ENCODE data around the gene ZNF44.

The ZNF44 gene

DNA sequence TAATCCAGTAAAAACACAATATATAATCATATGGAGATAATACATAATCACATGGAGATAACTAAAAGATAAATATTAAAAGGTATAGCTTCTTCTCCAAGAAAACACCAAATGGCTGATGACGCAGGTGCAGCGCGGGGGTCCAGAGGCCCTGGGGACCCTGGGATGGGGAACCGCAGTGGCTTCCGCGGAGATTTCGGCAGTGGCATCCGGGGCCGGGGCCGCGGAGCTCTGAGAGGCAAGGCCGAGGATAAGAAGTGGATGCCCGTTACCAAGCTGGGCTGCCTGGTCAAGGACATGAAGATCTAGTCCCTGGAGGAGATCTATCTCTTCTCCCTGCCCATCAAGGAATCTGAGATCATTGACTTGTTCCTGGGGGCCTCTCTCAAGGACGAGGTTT is 10.5 kb downstream of the ZNF44 start:
- no peak overlapping the region for H3K4me2 ChIP-seq
- no peaks in the 10 kb centered on the region for H3K27me3 ChIP-seq (ENCODE audit: insufficient read depth, low read depth)
- H3K27ac ChIP-seq = no peak overlapping the region
- TF ChIP-seq, protein P1, sequence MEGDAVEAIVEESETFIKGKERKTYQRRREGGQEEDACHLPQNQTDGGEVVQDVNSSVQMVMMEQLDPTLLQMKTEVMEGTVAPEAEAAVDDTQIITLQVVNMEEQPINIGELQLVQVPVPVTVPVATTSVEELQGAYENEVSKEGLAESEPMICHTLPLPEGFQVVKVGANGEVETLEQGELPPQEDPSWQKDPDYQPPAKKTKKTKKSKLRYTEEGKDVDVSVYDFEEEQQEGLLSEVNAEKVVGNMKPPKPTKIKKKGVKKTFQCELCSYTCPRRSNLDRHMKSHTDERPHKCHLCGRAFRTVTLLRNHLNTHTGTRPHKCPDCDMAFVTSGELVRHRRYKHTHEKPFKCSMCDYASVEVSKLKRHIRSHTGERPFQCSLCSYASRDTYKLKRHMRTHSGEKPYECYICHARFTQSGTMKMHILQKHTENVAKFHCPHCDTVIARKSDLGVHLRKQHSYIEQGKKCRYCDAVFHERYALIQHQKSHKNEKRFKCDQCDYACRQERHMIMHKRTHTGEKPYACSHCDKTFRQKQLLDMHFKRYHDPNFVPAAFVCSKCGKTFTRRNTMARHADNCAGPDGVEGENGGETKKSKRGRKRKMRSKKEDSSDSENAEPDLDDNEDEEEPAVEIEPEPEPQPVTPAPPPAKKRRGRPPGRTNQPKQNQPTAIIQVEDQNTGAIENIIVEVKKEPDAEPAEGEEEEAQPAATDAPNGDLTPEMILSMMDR (conservative IDR thresholded peaks at IDR 0.05; ENCODE audit: low read depth, low read length) = no peak
- no peaks in the 10 kb centered on the region for H3K36me3 ChIP-seq (ENCODE audit: insufficient read depth)
- H3K4me1 ChIP-seq (ENCODE audit: low read depth, poor library complexity, severe bottlenecking) = no peaks in the 10 kb centered on the region
- H3K4me3 ChIP-seq (IDR thresholded peaks at IDR 0.05; ENCODE audit: insufficient read depth, low read depth, low read length) = no peak overlapping the region
- H2AFZ ChIP-seq (ENCODE audit: low read depth) = no peak overlapping the region
- H3K79me2 ChIP-seq (ENCODE audit: insufficient read depth, low read depth) = no peaks in the 10 kb centered on the region; the same call in 1 of the 2 replicates
- no peaks in the 10 kb centered on the region for H4K20me1 ChIP-seq (ENCODE audit: insufficient read depth)
- no peak overlapping the region for H3K9ac ChIP-seq

GRCh38 chr19:12278713-12279112 is 16.0 kb downstream of the ZNF44 start:
- Histone ChIP-seq H3K79me2 (ENCODE audit: insufficient read depth, low read depth) (no peaks in the 10 kb centered on the region), H2AFZ (ENCODE audit: low read depth) (no peak overlapping the region), H3K27ac (no peak overlapping the region), H3K4me2 (no peak overlapping the region), H3K9ac (no peak overlapping the region), H3K4me3 (IDR thresholded peaks at IDR 0.05; ENCODE audit: insufficient read depth, low read depth, low read length) (no peak overlapping the region), H4K20me1 (ENCODE audit: insufficient read depth) (no peaks in the 10 kb centered on the region), H3K4me1 (ENCODE audit: low read depth, poor library complexity, severe bottlenecking) (no peaks in the 10 kb centered on the region), H3K36me3 (ENCODE audit: insufficient read depth) (no peaks in the 10 kb centered on the region), H3K27me3 (ENCODE audit: insufficient read depth, low read depth) (no peaks in the 10 kb centered on the region)
- TF ChIP-seq, protein P1 (conservative IDR thresholded peaks at IDR 0.05; ENCODE audit: low read depth, low read length) = no peak

DNA sequence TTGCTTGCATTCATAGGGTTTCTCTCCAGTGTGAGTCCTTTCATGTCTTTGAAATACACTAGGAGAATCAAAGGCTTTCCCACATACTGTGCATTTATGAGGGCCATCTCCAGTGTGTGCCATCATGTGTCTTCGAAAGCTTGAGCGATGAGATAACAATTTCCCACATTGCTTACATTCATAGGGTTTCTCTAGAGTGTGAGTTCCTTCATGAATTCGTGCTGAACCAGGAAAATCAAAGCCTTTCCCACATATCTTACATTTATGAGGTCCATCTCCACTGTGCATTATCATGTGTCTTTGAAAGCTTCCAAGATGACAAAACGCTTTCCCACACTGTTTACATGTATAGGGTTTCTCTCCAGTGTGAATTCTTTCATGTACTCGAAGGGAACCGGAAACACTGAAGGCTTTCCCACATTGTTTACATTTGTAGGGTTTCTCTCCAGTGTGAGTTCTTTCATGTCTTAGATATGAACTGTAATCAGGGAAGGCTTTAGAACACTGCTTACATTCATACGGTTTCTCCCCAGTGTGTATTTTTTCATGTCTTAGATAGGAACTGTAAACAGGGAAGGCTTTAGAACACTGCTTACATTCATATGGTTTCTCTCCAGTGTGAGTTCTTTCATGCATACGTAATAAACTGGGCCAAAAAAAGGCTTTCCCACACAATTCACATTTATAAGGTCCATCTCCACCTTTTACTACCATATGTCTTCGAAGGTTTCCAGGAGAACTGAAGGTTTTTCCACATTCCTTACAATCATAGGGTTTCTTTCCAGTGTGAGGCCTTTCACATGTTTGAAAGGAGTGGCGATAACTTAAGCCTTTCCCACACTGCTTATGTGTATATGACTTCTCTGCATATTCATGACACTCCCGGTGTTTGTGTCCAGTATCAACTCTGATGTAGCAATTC is 21.4 kb downstream of the ZNF44 start:
- H3K4me3 ChIP-seq (IDR thresholded peaks at IDR 0.05; ENCODE audit: insufficient read depth, low read depth, low read length) = no peak overlapping the region
- TF ChIP-seq, protein P1 (conservative IDR thresholded peaks at IDR 0.05; ENCODE audit: low read depth, low read length) = no peak
- no peak overlapping the region for H2AFZ ChIP-seq (ENCODE audit: low read depth)
- no peak overlapping the region for H3K4me2 ChIP-seq
- H4K20me1 ChIP-seq (ENCODE audit: insufficient read depth) = no peaks in the 10 kb centered on the region
- no peaks in the 10 kb centered on the region for H3K36me3 ChIP-seq (ENCODE audit: insufficient read depth)
- no peaks in the 10 kb centered on the region for H3K4me1 ChIP-seq (ENCODE audit: low read depth, poor library complexity, severe bottlenecking)
- H3K27ac ChIP-seq = no peak overlapping the region
- no peaks in the 10 kb centered on the region for H3K27me3 ChIP-seq (ENCODE audit: insufficient read depth, low read depth)
- H3K79me2 ChIP-seq (ENCODE audit: insufficient read depth, low read depth) = no peaks in the 10 kb centered on the region
- no peak overlapping the region for H3K9ac ChIP-seq

- no peaks in the 10 kb centered on the region for H3K27me3 ChIP-seq (ENCODE audit: insufficient read depth, low read depth)
- H3K79me2 ChIP-seq (ENCODE audit: insufficient read depth, low read depth) = no peaks in the 10 kb centered on the region
- H3K27ac ChIP-seq = no peak overlapping the region
- H4K20me1 ChIP-seq (ENCODE audit: insufficient read depth) = no peaks in the 10 kb centered on the region
- H3K36me3 ChIP-seq (ENCODE audit: insufficient read depth) = no peaks in the 10 kb centered on the region
- H3K4me2 ChIP-seq = no peak overlapping the region
- TF ChIP-seq, protein P1 (conservative IDR thresholded peaks at IDR 0.05; ENCODE audit: low read depth, low read length) = no peak
- no peaks in the 10 kb centered on the region for H3K4me1 ChIP-seq (ENCODE audit: low read depth, poor library complexity, severe bottlenecking)
- H3K4me3 ChIP-seq (IDR thresholded peaks at IDR 0.05; ENCODE audit: insufficient read depth, low read depth, low read length) = no peak overlapping the region
- H2AFZ ChIP-seq (ENCODE audit: low read depth) = no peak overlapping the region
- H3K9ac ChIP-seq = no peak overlapping the region
Observed at GRCh38 chr19:12272386-12272785, 22.3 kb downstream of the ZNF44 start.
